HG03095 (cell line): ENCODE data around the gene SDS.

Source experiments
- ATAC-seq: cut with Tn5 transposase; IDR thresholded peaks from one replicate; pipeline ENCODE4 v1.9.1; 2021; ENCODE audit warnings: moderate library complexity; ENCODE audit not compliant: unreplicated experiment

The SDS gene

GRCh38 chr12:113403435-113404415 lies at the start of gene SDS:
Gene SDS, minus strand, starts transcription at chr12:113403887. Its CDS starts 4,179 bp downstream, at chr12:113399708.
- no peak for ATAC-seq

GRCh38 chr12:113453330-113453729 lies 49.6 kb upstream of the SDS start:
- no peak for ATAC-seq

GRCh38 chr12:113452458-113452857 lies 48.8 kb upstream of the SDS start:
- ATAC-seq: no peak

- no peak for ATAC-seq
Measured at GRCh38 chr12:113449839-113450238, 46.2 kb upstream of the SDS start.

GRCh38 chr12:113449299-113449698 lies 45.6 kb upstream of the SDS start:
- ATAC-seq: no peak

GRCh38 chr12:113448873-113449272 lies 45.2 kb upstream of the SDS start:
- ATAC-seq: no peak

GRCh38 chr12:113445544-113446171 lies 42.0 kb upstream of the SDS start:
- ATAC-seq: no peak

GRCh38 chr12:113443030-113443539 lies 39.4 kb upstream of the SDS start:
- no peak for ATAC-seq

GRCh38 chr12:113440947-113441782 lies 37.5 kb upstream of the SDS start:
- ATAC-seq: no peak

- no peak for ATAC-seq
Measured at GRCh38 chr12:113440336-113440735, 36.6 kb upstream of the SDS start.

GRCh38 chr12:113439606-113440030 lies 35.9 kb upstream of the SDS start:
- ATAC-seq: no peak

GRCh38 chr12:113439301-113439597 lies 35.6 kb upstream of the SDS start:
- no peak for ATAC-seq

- ATAC-seq: no peak
Measured at GRCh38 chr12:113438523-113439300, 35.0 kb upstream of the SDS start.

GRCh38 chr12:113437729-113438100 lies 34.0 kb upstream of the SDS start:
- no peak for ATAC-seq

GRCh38 chr12:113436993-113437728 lies 33.5 kb upstream of the SDS start:
- ATAC-seq: no peak

GRCh38 chr12:113436586-113436985 lies 32.9 kb upstream of the SDS start:
- no peak for ATAC-seq

- no peak for ATAC-seq
Measured at GRCh38 chr12:113435367-113435766, 31.7 kb upstream of the SDS start.

- no peak for ATAC-seq
Measured at GRCh38 chr12:113432986-113433385, 29.3 kb upstream of the SDS start.

GRCh38 chr12:113428482-113428881 lies 24.8 kb upstream of the SDS start:
- no peak for ATAC-seq

- ATAC-seq: no peak
Measured at GRCh38 chr12:113427882-113428281, 24.2 kb upstream of the SDS start.
